ENCODE measurements around the gene TEF. TPM values are rescaled to one million over a fixed set of nuclear protein-coding genes. Genes with fewer than 3 reads are reported as not detected.
"Not testable (repeated sequence)": the region's sequence is repeated elsewhere in the genome, so short reads cannot be mapped to it uniquely, and the experiment has no call there.

Gene TEF
- polyA plus RNA-seq, 1 experiment = 13.7 TPM

GRCh38 chr22:41395531-41396240 lies 13.9 kb downstream of the TEF start:
- H3K4me3 ChIP-seq (ENCODE audit: low read depth, low read length) = no peak overlapping the region
- H3K27ac ChIP-seq (ENCODE audit: low read depth, low read length) = no peak overlapping the region
- no peak for DNase-seq (ENCODE audit: low read depth, low spot score)
- TF ChIP-seq, protein P1, sequence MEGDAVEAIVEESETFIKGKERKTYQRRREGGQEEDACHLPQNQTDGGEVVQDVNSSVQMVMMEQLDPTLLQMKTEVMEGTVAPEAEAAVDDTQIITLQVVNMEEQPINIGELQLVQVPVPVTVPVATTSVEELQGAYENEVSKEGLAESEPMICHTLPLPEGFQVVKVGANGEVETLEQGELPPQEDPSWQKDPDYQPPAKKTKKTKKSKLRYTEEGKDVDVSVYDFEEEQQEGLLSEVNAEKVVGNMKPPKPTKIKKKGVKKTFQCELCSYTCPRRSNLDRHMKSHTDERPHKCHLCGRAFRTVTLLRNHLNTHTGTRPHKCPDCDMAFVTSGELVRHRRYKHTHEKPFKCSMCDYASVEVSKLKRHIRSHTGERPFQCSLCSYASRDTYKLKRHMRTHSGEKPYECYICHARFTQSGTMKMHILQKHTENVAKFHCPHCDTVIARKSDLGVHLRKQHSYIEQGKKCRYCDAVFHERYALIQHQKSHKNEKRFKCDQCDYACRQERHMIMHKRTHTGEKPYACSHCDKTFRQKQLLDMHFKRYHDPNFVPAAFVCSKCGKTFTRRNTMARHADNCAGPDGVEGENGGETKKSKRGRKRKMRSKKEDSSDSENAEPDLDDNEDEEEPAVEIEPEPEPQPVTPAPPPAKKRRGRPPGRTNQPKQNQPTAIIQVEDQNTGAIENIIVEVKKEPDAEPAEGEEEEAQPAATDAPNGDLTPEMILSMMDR (IDR thresholded peaks at IDR 0.05; ENCODE audit: low read depth, low read length) = no peak
- POLR2A ChIA-PET = interaction anchor here (1.1 kb wide), 1 partner anchor 14 kb away, joined by 3 read pairs; the partner anchor contains the start of gene TEF
- CTCF ChIA-PET = no interaction called here
- no peaks in the 10 kb centered on the region for H3K9me3 ChIP-seq (ENCODE audit: control insufficient read depth, insufficient read depth, low read length)
- no peaks in the 10 kb centered on the region for H3K27me3 ChIP-seq (ENCODE audit: control insufficient read depth, insufficient read depth, low read length)

GRCh38 chr22:41397143-41397811 lies 15.5 kb downstream of the TEF start:
- no peaks in the 10 kb centered on the region for H3K27me3 ChIP-seq (ENCODE audit: control insufficient read depth, insufficient read depth, low read length)
- ChIA-PET CTCF (no interaction called here), POLR2A (interaction anchor here (0.8 kb wide), 1 partner anchor 161 kb away, joined by 3 read pairs; no protein-coding TSS in a partner anchor)
- H3K9me3 ChIP-seq (ENCODE audit: control insufficient read depth, insufficient read depth, low read length) = no peaks in the 10 kb centered on the region
- TF ChIP-seq, protein P1 (IDR thresholded peaks at IDR 0.05; ENCODE audit: low read depth, low read length) = no peak
- no peak overlapping the region for H3K4me3 ChIP-seq (ENCODE audit: low read depth, low read length)
- no peak for DNase-seq (ENCODE audit: low read depth, low spot score)
- no peak overlapping the region for H3K27ac ChIP-seq (ENCODE audit: low read depth, low read length)

- H3K9me3 ChIP-seq (ENCODE audit: control insufficient read depth, insufficient read depth, low read length) = no peaks in the 10 kb centered on the region
- H3K27me3 ChIP-seq (ENCODE audit: control insufficient read depth, insufficient read depth, low read length) = no peaks in the 10 kb centered on the region
- no peak overlapping the region for H3K27ac ChIP-seq (ENCODE audit: low read depth, low read length)
- ChIA-PET POLR2A (no interaction called here), CTCF (no interaction called here)
- DNase-seq (ENCODE audit: low read depth, low spot score) = no peak
- no peak overlapping the region for H3K4me3 ChIP-seq (ENCODE audit: low read depth, low read length)
- TF ChIP-seq, protein P1 (IDR thresholded peaks at IDR 0.05; ENCODE audit: low read depth, low read length) = no peak
Observed at GRCh38 chr22:41398921-41399320, 17.2 kb downstream of the TEF start.

DNA sequence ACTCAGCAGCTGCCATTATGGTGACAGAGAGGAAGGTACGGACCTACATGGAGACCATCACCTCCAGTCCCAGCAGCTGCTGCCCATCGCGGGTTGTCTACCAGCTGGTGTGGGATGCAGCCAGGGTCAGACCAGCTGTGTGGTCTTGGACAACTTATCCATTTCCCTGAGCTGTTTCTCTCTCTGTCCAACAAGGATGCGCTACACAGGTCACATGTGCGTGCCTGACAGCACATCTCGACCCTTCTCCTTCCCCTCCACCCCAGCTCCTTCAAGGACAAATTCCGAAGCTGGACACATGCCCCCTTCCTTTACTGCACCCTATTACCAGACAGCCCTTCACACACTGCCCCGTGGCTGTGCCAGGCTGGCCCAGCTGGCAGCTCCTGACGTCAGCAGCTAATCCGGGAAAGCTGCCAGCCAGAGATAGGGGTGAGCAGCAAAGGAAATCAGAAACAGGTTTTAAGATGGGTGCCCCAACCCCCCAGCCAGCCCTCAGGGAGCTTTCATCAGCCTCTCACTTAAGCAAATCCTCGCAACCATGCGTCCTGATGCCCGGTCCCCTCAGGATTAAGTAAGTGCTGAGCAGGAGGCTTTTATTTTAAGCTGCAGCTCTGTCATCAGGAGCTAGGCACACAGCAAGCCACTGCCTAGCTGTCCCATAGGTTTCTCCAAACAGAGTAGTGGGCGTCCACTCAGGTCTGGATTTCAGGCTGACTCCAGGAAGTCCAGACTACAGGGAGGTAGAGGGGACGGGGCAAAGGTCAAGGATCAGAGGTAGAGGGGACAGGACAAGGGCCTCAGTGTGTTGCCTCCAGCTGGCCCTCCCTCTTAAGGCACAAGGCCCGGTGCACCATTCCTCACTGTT lies 20.3 kb downstream of the TEF start:
- ChIA-PET POLR2A (interaction anchor here (0.6 to 3.2 kb wide), 10 partner anchors 21 to 187 kb away, joined by 3 to 26 read pairs (median 4); partner anchors contain the start of genes ACO2, PHF5A, PMM1 and TEF), CTCF (interaction anchor here (0.6 to 5.0 kb wide), 12 partner anchors 9 to 195 kb away, joined by 3 to 141 read pairs (median 9); partner anchors contain the start of genes ACO2, PHF5A, POLR3H and TEF)
- Histone ChIP-seq H3K27me3 (ENCODE audit: control insufficient read depth, insufficient read depth, low read length) (no peaks in the 10 kb centered on the region), H3K9me3 (ENCODE audit: control insufficient read depth, insufficient read depth, low read length) (no peaks in the 10 kb centered on the region), H3K27ac (ENCODE audit: low read depth, low read length) (peak overlapping the region; percentile 78), H3K4me3 (ENCODE audit: low read depth, low read length) (no peak overlapping the region)
- TF ChIP-seq, protein P1 (IDR thresholded peaks at IDR 0.05; ENCODE audit: low read depth, low read length) = no peak
- DNase-seq (ENCODE audit: low read depth, low spot score) = peak; percentile 71

- H3K9me3 ChIP-seq (ENCODE audit: control insufficient read depth, insufficient read depth, low read length); H3K27me3 ChIP-seq (ENCODE audit: control insufficient read depth, insufficient read depth, low read length); DNase-seq (ENCODE audit: low read depth, low spot score); H3K4me3 ChIP-seq (ENCODE audit: low read depth, low read length): not testable (repeated sequence)
- H3K27ac ChIP-seq (ENCODE audit: low read depth, low read length) = peak overlapping the region; percentile 78
- ChIA-PET CTCF (interaction anchor here (0.6 to 5.0 kb wide), 15 partner anchors 14 to 974 kb away, joined by 3 to 141 read pairs (median 7); partner anchors contain the start of genes ACO2, PHF5A, POLR3H and TEF), POLR2A (interaction anchor here (1.0 to 3.2 kb wide), 7 partner anchors 21 to 125 kb away, joined by 3 to 26 read pairs (median 9); partner anchors contain the start of genes ACO2, PHF5A, TEF and TOB2)
Observed at GRCh38 chr22:41402851-41403250, 21.1 kb downstream of the TEF start.
